Stimulated activated CD8-positive, alpha-beta memory T cell treated with anti-CD3 and anti-CD28 coated beads, Interleukin-4, amount 100 ng/mL, for 24 hours (primary cell): ENCODE results near the gene MYLK2.
A peak's percentile ranks its signal among the peaks of the same experiment; 100 is the strongest.

Source experiments
- DNase-seq: peaks from one replicate; pipeline ENCODE4 v3.0.0-alpha.2; 2020; ENCODE audit warnings: low read depth

MYLK2 gene

DNA sequence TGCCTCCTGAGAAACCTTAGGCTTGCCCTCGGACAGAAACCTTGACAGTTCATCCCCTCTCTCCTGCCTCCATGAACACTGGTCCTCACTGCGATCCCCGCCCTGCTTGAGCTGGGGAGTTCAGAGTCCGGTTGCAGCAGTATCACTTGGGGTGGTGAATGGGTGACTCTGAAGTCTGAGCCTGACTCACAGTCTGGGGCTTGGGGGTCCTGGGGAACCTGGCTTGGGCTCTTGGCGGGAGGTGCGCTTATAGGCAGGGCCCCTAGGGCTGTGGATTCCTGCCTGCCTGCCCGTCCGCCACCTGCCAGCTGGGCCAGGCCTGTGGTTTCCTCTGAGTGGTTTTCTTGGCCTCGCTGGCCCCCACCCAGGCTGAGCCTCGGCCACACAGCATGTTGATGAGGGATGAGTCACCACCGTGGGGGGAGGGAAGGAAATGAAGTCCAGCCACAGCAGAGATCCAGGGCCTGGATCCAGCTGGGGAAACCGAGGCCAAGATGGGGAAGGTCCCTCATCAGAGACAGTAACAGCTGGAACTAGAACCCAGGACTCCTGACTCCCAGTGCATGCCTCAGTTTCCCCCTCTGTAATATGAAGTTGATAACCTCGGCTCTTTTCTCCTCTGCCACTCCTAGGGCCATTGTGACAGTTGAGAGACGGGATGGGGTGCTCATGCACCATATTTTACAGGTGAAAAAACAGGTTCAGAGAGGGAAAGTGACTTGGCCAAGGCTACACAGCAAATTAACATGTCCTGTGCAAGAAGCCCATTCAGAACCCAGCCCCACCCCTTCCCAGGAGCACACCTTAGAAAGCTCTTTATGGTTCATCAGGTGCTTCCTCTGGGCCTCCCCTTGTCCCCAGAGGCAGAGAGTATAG lies 17.1 kb downstream of the MYLK2 start:
- peak; percentile 11 for DNase-seq

- no peak for DNase-seq
These were observed 17.9 kb downstream of the MYLK2 start for GRCh38 chr20:31836853-31837608.

GRCh38 chr20:31837896-31838397 lies 18.8 kb downstream of the MYLK2 start:
- DNase-seq = no peak

DNA sequence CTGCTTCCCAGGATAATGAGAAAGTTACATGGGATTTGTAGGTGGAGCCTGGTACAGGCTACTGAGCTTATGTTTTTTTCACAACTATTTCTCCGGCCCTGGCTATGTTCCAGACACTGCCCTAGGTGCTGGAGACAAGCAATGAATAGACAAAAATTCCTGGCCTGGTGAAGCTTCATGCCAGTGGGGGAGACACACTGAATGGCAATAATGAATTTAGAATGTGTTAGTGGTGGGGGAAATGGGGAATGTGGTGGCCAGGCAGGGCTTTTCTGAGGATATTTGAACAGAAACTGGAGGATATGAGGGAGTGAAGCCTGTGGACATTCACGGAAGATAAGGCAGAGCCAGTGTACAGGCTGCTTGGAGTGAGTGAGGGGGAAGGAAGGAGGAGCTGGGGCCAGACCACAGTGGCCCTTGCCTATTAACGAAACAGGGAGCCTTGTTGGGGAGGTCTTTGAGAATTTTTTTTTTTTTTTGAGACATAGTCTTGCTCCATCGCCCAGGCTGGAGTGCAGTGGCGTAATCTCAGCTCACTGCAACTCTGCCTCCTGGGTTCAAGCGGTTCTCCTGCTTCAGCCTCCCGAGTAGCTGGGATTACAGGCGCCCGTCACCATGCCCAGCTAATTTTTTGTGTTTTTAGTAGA lies 19.6 kb downstream of the MYLK2 start:
- no peak for DNase-seq

GRCh38 chr20:31839782-31840487 lies 20.8 kb downstream of the MYLK2 start:
- no peak for DNase-seq

DNA sequence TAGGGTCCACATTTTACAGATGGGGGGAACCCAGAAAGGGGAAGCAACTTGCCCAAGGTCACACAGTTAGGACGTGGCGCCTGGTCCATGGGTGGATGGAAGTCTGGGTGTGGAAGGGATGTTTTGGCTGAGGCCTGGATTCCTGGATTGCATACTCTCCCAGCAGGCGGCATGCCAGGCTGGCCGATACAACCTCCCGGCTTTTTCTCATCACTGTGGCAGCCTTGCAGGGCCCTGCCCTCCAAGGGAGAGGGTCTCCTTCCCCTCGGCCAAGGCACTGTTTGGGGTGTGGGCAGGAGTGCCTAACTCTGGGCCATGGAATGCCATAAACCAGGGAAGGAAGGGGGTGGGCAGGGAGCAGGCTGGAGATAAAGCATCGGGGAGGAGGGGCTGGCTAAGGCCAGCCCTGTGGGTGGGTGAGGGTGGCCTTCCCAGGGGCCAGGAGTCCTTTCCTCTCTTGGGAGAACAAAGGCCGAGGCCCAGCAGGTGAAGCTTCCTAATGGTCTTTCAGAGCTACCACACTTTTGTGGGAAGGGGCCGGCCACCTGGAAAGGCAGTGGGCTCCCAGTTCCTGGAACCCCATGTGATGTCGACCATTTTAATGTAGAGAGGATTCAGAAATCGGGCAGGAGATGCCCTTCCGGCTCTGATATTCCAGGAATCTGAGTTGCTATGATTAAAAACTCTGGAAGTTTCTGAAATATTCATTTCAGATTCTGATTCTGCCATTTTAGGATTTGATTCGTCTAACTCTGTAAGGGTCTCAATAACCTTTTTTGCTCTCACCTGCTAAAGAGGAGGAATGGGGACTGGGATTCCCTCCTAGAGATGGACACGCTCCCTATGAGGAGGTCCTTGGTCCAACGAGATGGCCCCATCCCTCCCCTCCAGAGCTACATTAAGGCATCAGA lies 22.0 kb downstream of the MYLK2 start:
- DNase-seq = no peak

DNA sequence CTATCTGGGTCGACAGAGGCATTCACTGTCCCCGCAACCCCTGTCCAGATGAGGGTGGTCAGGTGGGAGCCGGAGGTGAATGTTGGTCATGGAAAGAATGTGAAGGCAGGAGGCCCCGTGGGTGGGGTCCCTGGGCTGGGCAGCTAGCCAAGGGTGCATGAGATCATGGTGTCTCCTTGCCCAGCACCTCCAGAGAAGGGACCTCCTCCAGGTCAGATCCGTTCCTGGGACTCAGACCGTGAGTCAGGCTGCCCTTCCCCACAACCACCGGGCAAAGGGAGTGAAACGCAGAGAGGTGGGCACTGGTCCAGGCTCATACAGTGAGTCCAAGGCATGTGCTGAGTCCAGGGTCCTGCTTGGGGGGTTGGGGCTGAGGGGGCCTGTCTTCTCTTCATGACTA lies 22.8 kb downstream of the MYLK2 start:
- no peak for DNase-seq

- no peak for DNase-seq
These were observed 23.5 kb downstream of the MYLK2 start for GRCh38 chr20:31842471-31843157.

GRCh38 chr20:31843288-31843687 lies 24.1 kb downstream of the MYLK2 start:
- DNase-seq = no peak

DNA sequence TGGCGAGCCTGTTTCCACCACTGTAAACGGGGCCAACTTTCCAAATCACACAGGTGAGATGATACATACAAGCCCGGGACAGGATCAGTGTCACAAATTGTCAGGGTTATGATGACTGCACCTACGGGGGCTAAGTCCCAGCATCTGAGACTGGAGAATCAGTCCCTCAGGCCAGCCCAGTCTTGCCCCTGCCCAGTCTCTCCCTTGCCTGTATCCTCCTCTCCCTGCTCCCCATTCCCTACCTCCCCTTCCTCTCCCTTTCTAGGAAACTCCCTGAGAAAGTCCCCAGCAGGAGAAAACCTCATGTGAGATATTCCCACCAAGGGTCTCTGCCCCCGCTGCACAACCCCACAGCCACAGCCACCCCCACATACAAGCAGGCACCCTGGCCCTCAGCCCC lies 24.7 kb downstream of the MYLK2 start:
- no peak for DNase-seq

- DNase-seq = no peak
These were observed 25.7 kb downstream of the MYLK2 start for GRCh38 chr20:31844737-31845299.

GRCh38 chr20:31845300-31845863 lies 26.2 kb downstream of the MYLK2 start, which contains the start of gene FOXS1:
Gene FOXS1 (minus strand): TSS chr20:31845604. CDS start chr20:31845542, 62 bp downstream.
- no peak for DNase-seq

GRCh38 chr20:31846793-31847138 lies 27.6 kb downstream of the MYLK2 start:
- no peak for DNase-seq

GRCh38 chr20:31848088-31848999 lies 29.2 kb downstream of the MYLK2 start:
- DNase-seq = no peak

DNA sequence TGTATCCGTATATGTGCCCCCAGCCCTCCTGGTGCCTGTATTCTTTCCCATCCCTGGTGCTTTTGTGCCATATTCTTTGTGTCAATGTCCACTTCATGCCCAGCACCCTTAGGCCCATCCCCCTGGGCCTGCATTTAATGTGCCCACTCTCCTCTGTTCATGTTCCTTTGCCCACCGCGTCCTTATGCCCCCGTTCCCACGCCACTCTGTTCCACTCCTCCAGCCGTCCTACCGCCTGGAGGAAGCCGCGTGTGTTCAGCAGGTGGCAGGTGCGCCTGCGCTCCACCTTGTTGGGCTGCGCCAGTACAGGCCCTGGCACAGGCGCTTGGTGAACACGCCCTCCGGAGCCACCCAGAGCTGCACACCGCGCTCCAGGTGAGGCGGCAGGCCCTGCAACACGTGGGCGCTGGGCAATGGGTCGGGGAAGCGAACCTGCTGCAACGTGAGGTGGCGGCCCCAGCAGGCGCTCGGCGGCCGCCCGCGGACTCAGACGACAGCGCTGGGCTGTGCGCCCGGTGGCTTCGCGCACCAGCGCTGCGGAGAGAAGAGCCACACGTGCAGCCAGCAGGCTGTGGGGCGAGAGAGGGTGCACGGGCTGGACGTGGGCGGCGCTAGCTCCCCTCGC lies 30.3 kb downstream of the MYLK2 start:
- no peak for DNase-seq

GRCh38 chr20:31851240-31851955 lies 32.2 kb downstream of the MYLK2 start:
- DNase-seq = no peak

GRCh38 chr20:31853481-31853880 lies 34.3 kb downstream of the MYLK2 start:
- no peak for DNase-seq
